ENCODE data around the gene WNT2B. TPM values are rescaled to one million over a fixed set of nuclear protein-coding genes. Genes with fewer than 3 reads are reported as not detected.

The WNT2B gene
- total and polyA plus RNA-seq, 2 of the 8 experiments (the other 6 are each of a cell fraction or from before 2014, with no cell fraction given) = 0.33 to 2.0 TPM

DNA sequence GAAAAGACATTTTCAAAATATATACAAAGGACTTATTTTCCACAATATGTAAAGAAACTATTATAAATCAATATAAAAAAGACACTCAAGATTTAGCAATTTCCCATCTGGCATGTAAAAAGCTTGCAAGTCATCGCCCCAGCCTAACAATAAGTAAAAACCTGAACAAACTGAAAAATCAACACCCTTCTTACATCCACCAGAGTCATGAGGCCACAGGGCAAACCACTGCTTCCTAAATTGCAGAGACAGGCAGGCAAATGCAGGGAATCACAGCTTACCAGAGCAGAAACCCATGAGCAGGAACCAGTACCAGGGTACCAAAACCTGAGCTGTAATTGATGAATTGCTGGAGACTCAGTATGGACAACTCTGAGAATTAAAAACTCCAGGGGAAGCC, 16.7 kb upstream of the WNT2B start (continued):
- TF ChIP-seq, protein P1, sequence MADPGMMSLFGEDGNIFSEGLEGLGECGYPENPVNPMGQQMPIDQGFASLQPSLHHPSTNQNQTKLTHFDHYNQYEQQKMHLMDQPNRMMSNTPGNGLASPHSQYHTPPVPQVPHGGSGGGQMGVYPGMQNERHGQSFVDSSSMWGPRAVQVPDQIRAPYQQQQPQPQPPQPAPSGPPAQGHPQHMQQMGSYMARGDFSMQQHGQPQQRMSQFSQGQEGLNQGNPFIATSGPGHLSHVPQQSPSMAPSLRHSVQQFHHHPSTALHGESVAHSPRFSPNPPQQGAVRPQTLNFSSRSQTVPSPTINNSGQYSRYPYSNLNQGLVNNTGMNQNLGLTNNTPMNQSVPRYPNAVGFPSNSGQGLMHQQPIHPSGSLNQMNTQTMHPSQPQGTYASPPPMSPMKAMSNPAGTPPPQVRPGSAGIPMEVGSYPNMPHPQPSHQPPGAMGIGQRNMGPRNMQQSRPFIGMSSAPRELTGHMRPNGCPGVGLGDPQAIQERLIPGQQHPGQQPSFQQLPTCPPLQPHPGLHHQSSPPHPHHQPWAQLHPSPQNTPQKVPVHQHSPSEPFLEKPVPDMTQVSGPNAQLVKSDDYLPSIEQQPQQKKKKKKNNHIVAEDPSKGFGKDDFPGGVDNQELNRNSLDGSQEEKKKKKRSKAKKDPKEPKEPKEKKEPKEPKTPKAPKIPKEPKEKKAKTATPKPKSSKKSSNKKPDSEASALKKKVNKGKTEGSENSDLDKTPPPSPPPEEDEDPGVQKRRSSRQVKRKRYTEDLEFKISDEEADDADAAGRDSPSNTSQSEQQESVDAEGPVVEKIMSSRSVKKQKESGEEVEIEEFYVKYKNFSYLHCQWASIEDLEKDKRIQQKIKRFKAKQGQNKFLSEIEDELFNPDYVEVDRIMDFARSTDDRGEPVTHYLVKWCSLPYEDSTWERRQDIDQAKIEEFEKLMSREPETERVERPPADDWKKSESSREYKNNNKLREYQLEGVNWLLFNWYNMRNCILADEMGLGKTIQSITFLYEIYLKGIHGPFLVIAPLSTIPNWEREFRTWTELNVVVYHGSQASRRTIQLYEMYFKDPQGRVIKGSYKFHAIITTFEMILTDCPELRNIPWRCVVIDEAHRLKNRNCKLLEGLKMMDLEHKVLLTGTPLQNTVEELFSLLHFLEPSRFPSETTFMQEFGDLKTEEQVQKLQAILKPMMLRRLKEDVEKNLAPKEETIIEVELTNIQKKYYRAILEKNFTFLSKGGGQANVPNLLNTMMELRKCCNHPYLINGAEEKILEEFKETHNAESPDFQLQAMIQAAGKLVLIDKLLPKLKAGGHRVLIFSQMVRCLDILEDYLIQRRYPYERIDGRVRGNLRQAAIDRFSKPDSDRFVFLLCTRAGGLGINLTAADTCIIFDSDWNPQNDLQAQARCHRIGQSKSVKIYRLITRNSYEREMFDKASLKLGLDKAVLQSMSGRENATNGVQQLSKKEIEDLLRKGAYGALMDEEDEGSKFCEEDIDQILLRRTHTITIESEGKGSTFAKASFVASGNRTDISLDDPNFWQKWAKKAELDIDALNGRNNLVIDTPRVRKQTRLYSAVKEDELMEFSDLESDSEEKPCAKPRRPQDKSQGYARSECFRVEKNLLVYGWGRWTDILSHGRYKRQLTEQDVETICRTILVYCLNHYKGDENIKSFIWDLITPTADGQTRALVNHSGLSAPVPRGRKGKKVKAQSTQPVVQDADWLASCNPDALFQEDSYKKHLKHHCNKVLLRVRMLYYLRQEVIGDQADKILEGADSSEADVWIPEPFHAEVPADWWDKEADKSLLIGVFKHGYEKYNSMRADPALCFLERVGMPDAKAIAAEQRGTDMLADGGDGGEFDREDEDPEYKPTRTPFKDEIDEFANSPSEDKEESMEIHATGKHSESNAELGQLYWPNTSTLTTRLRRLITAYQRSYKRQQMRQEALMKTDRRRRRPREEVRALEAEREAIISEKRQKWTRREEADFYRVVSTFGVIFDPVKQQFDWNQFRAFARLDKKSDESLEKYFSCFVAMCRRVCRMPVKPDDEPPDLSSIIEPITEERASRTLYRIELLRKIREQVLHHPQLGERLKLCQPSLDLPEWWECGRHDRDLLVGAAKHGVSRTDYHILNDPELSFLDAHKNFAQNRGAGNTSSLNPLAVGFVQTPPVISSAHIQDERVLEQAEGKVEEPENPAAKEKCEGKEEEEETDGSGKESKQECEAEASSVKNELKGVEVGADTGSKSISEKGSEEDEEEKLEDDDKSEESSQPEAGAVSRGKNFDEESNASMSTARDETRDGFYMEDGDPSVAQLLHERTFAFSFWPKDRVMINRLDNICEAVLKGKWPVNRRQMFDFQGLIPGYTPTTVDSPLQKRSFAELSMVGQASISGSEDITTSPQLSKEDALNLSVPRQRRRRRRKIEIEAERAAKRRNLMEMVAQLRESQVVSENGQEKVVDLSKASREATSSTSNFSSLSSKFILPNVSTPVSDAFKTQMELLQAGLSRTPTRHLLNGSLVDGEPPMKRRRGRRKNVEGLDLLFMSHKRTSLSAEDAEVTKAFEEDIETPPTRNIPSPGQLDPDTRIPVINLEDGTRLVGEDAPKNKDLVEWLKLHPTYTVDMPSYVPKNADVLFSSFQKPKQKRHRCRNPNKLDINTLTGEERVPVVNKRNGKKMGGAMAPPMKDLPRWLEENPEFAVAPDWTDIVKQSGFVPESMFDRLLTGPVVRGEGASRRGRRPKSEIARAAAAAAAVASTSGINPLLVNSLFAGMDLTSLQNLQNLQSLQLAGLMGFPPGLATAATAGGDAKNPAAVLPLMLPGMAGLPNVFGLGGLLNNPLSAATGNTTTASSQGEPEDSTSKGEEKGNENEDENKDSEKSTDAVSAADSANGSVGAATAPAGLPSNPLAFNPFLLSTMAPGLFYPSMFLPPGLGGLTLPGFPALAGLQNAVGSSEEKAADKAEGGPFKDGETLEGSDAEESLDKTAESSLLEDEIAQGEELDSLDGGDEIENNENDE (IDR thresholded peaks at IDR 0.05; ENCODE audit: insufficient replicate concordance, low read length) = no peak
- no peak for TF ChIP-seq SIRT6 (IDR thresholded peaks at IDR 0.05; ENCODE audit: low read length)
- no peak for TF ChIP-seq NRF1 (IDR thresholded peaks at IDR 0.05; ENCODE audit: low read depth, low read length)
- TF ChIP-seq SP4 (IDR thresholded peaks at IDR 0.05; ENCODE audit: low read length) = no peak
